HG02870 (cell line): ENCODE results near the gene EML2.
A peak's percentile ranks its signal among the peaks of the same experiment; 100 is the strongest.
"Not testable (repeated sequence)": the region's sequence is repeated elsewhere in the genome, so short reads cannot be mapped to it uniquely, and the experiment has no call there.

Source experiments
- ATAC-seq: cut with Tn5 transposase; IDR thresholded peaks from one replicate; pipeline ENCODE4 v1.9.1; 2021; ENCODE audit warnings: mild to moderate bottlenecking, moderate library complexity; ENCODE audit not compliant: unreplicated experiment

EML2 gene

GRCh38 chr19:45621976-45622503, 17.2 kb downstream of the EML2 start:
- ATAC-seq: no peak

GRCh38 chr19:45621389-45621788, 17.8 kb downstream of the EML2 start:
- ATAC-seq: no peak

- ATAC-seq: no peak
These were observed 22.5 kb downstream of the EML2 start for GRCh38 chr19:45616704-45617017.

GRCh38 chr19:45615795-45616703, 23.1 kb downstream of the EML2 start:
- no peak for ATAC-seq

- ATAC-seq: not testable (repeated sequence)
These were observed 24.1 kb downstream of the EML2 start for GRCh38 chr19:45615056-45615455.

- ATAC-seq: peak; percentile 75
These were observed 25.1 kb downstream of the EML2 start for GRCh38 chr19:45613926-45614725.

GRCh38 chr19:45608948-45609347, 30.2 kb downstream of the EML2 start:
- no peak for ATAC-seq

GRCh38 chr19:45607071-45608029, 31.8 kb downstream of the EML2 start:
- no peak for ATAC-seq

- no peak for ATAC-seq
These were observed 37.4 kb downstream of the EML2 start, which contains the start of gene GPR4 for GRCh38 chr19:45601524-45602374. Gene GPR4, minus strand, starts transcription at chr19:45602212. Its CDS starts 10,346 bp downstream, at chr19:45591866.

GRCh38 chr19:45601115-45601514, 38.1 kb downstream of the EML2 start:
- ATAC-seq: no peak

- no peak for ATAC-seq
These were observed 38.8 kb downstream of the EML2 start for GRCh38 chr19:45600340-45600885.

- ATAC-seq: no peak
These were observed 39.9 kb downstream of the EML2 start for GRCh38 chr19:45599286-45599685.

- ATAC-seq: no peak
These were observed 40.8 kb downstream of the EML2 start for GRCh38 chr19:45598267-45599001.

GRCh38 chr19:45597425-45598111, 41.6 kb downstream of the EML2 start:
- ATAC-seq: no peak

GRCh38 chr19:45595814-45596213, 43.4 kb downstream of the EML2 start:
- ATAC-seq: no peak

GRCh38 chr19:45593520-45593919, 45.7 kb downstream of the EML2 start:
- no peak for ATAC-seq

- no peak for ATAC-seq
These were observed 46.8 kb downstream of the EML2 start for GRCh38 chr19:45592366-45592765.

GRCh38 chr19:45591638-45592005, 47.6 kb downstream of the EML2 start:
- no peak for ATAC-seq
